HepG2 (cell line): ENCODE data around the gene FGGY. TPM values are rescaled to one million over a fixed set of nuclear protein-coding genes. Genes with fewer than 3 reads are reported as not detected.

Experiments
- ARID2 ChIP-seq: sonication (generic); formaldehyde crosslinking; IDR thresholded peaks from 2 replicates; pipeline ENCODE4 v1.8.1; 2022; ENCODE audit warnings: mild to moderate bottlenecking, missing genetic modification reagents, borderline replicate concordance
- CEBPB ChIP-seq: IDR thresholded peaks from 2 replicates; pipeline ENCODE4 v1.6.1; 2011; ENCODE audit warnings: low read depth, low read length, improper control_type of control experiment, borderline replicate concordance
- CREB1 ChIP-seq, 2 experiments: fragments of 450-650 bp in 1 of 2; IDR thresholded peaks; 2 replicates each; pipeline ENCODE4 v1.6.1; 2016 to 2017; ENCODE audit warnings: control low read depth in 1 of 2, mild to moderate bottlenecking in 1 of 2, missing compliant biosample characterization in 1 of 2, missing genetic modification characterization in 1 of 2
- GATAD1 ChIP-seq: IDR thresholded peaks from 2 replicates; pipeline ENCODE4 v1.6.1; 2016; ENCODE audit warnings: missing genetic modification reagents, missing compliant biosample characterization
- KAT2B ChIP-seq: fragments of 150-350 bp; IDR thresholded peaks from 2 replicates; pipeline ENCODE4 v1.6.1; 2014; ENCODE audit warnings: low read depth, low read length, borderline replicate concordance
- MED8 ChIP-seq: sonication (generic); formaldehyde crosslinking; IDR thresholded peaks from 2 replicates; pipeline ENCODE4 v1.8.1; 2023; ENCODE audit warnings: mild to moderate bottlenecking, missing genetic modification reagents; ENCODE audit not compliant: insufficient replicate concordance
- XBP1 ChIP-seq: sonication (generic); formaldehyde crosslinking; IDR thresholded peaks from 2 replicates; pipeline ENCODE4 v1.5.0; 2020; ENCODE audit warnings: missing genetic modification reagents
- ZFP82 ChIP-seq: sonication (generic); formaldehyde crosslinking; IDR thresholded peaks from 2 replicates; pipeline ENCODE4 v1.5.1; 2020; ENCODE audit warnings: mild to moderate bottlenecking, missing genetic modification reagents, borderline replicate concordance
- ZNF460 ChIP-seq: sonication (generic); formaldehyde crosslinking; IDR thresholded peaks from 2 replicates; pipeline ENCODE4 v1.5.1; 2020; ENCODE audit warnings: missing genetic modification reagents, mild to moderate bottlenecking, borderline replicate concordance
- ZNF619 ChIP-seq: sonication (generic); formaldehyde crosslinking; IDR thresholded peaks from 2 replicates; pipeline ENCODE4 v1.4.0; 2020; ENCODE audit warnings: mild to moderate bottlenecking, missing genetic modification reagents
- ZNF850 ChIP-seq: sonication (generic); formaldehyde crosslinking; conservative IDR thresholded peaks from 2 replicates; pipeline ENCODE4 v1.9.0; 2021; ENCODE audit warnings: mild to moderate bottlenecking, missing genetic modification reagents
- ZSCAN20 ChIP-seq: sonication (generic); formaldehyde crosslinking; IDR thresholded peaks from 2 replicates; pipeline ENCODE4 v1.4.0; 2020; ENCODE audit warnings: missing genetic modification reagents, mild to moderate bottlenecking, borderline replicate concordance
- polyA plus RNA-seq, 8 experiments: library from polyadenylated mRNA; depleted of rRNA in 3 of 8; stranded (reverse) in 7 of 8; unstranded in 1 of 8; fragments of >200 nt; fragmentation: Illumina TruSeq in 4 of 8; extraction: Trizol in 4 of 8; gene quantifications; 2 replicates each; pipeline versions ENCODE4 v1.2.1 to v1.2.3, GENCODE V29; 2011 to 2016; ENCODE audit warnings: low read depth in 4 of 8, missing spikeins in 1 of 8, mixed read lengths in 1 of 8; ENCODE audit not compliant: insufficient read depth in 1 of 8
- total RNA-seq, 5 experiments: library from RNA; depleted of rRNA; stranded (reverse); fragments of >200 nt; fragmentation: Illumina TruSeq; extraction: Trizol; gene quantifications; 2 replicates each; pipeline ENCODE4 v1.2.3, GENCODE V29; 2016; ENCODE audit warnings: low read depth in 1 of 5
- TF ChIP-seq, protein P1 (sequence below): sonication (generic); formaldehyde crosslinking; IDR thresholded peaks from 2 replicates; pipeline ENCODE4 v1.9.0; 2022; ENCODE audit warnings: missing genetic modification reagents, mild to moderate bottlenecking, borderline replicate concordance
- TF ChIP-seq, protein P2 (sequence below), 2 experiments: sonication (generic) in 1 of 2; formaldehyde crosslinking in 1 of 2; IDR thresholded peaks; 2 replicates each; pipeline versions ENCODE4 v1.4.0 to v1.6.1; 2018 to 2020; ENCODE audit warnings: missing genetic modification reagents in 2 of 2, borderline replicate concordance in 1 of 2, low read depth in 1 of 2, mild to moderate bottlenecking in 1 of 2, missing biosample characterization in 1 of 2
- TF ChIP-seq, protein P3 (sequence below): sonication (generic); formaldehyde crosslinking; IDR thresholded peaks from 2 replicates; pipeline ENCODE4 v1.9.0; 2021; ENCODE audit warnings: missing genetic modification reagents, borderline replicate concordance
- TF ChIP-seq, protein P4 (sequence below): sonication (generic); formaldehyde crosslinking; IDR thresholded peaks from 2 replicates; pipeline ENCODE4 v1.4.0; 2020; ENCODE audit warnings: mild to moderate bottlenecking, missing genetic modification reagents

FGGY gene
- total and polyA plus RNA-seq, 2 of the 13 experiments (the other 11 are each of a cell fraction or from before 2014, with no cell fraction given) = 15.7 to 27.5 TPM

- TF ChIP-seq, protein P1, sequence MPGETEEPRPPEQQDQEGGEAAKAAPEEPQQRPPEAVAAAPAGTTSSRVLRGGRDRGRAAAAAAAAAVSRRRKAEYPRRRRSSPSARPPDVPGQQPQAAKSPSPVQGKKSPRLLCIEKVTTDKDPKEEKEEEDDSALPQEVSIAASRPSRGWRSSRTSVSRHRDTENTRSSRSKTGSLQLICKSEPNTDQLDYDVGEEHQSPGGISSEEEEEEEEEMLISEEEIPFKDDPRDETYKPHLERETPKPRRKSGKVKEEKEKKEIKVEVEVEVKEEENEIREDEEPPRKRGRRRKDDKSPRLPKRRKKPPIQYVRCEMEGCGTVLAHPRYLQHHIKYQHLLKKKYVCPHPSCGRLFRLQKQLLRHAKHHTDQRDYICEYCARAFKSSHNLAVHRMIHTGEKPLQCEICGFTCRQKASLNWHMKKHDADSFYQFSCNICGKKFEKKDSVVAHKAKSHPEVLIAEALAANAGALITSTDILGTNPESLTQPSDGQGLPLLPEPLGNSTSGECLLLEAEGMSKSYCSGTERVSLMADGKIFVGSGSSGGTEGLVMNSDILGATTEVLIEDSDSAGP (CRISPR knock-in tag) = peak; percentile 32; the same call in 1 of the 2 replicates
- TF ChIP-seq KAT2B (no peak), ZNF619 (no peak), MED8 (CRISPR knock-in tag) (no peak), ARID2 (no peak), ZSCAN20 (no peak), ZNF850 (CRISPR knock-in tag) (no peak), ZFP82 (CRISPR knock-in tag) (no peak; the same call in 1 of the 2 replicates), CEBPB (peak; percentile 78; the same call in 1 of the 2 replicates), GATAD1 (CRISPR knock-in tag) (no peak; the same call in 1 of the 2 replicates), CREB1 (IDR thresholded peaks at IDR 0.05) (no peak), CREB1 (CRISPR knock-in tag; IDR thresholded peaks at IDR 0.05) (peak; percentile 81), ZNF460 (CRISPR knock-in tag) (peak; percentile 24; the same call in 1 of the 2 replicates), XBP1 (no peak)
- TF ChIP-seq, protein P2, sequence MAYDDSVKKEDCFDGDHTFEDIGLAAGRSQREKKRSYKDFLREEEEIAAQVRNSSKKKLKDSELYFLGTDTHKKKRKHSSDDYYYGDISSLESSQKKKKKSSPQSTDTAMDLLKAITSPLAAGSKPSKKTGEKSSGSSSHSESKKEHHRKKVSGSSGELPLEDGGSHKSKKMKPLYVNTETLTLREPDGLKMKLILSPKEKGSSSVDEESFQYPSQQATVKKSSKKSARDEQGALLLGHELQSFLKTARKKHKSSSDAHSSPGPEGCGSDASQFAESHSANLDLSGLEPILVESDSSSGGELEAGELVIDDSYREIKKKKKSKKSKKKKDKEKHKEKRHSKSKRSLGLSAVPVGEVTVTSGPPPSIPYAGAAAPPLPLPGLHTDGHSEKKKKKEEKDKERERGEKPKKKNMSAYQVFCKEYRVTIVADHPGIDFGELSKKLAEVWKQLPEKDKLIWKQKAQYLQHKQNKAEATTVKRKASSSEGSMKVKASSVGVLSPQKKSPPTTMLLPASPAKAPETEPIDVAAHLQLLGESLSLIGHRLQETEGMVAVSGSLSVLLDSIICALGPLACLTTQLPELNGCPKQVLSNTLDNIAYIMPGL (CRISPR knock-in tag; IDR thresholded peaks at IDR 0.05; ENCODE audit: borderline replicate concordance in 1 of 2, low read depth in 1 of 2) = 0 out of 4 replicates have a peak, but pooled peaks of 1 of the 2 experiments have one; percentile 38
- TF ChIP-seq, protein P3, sequence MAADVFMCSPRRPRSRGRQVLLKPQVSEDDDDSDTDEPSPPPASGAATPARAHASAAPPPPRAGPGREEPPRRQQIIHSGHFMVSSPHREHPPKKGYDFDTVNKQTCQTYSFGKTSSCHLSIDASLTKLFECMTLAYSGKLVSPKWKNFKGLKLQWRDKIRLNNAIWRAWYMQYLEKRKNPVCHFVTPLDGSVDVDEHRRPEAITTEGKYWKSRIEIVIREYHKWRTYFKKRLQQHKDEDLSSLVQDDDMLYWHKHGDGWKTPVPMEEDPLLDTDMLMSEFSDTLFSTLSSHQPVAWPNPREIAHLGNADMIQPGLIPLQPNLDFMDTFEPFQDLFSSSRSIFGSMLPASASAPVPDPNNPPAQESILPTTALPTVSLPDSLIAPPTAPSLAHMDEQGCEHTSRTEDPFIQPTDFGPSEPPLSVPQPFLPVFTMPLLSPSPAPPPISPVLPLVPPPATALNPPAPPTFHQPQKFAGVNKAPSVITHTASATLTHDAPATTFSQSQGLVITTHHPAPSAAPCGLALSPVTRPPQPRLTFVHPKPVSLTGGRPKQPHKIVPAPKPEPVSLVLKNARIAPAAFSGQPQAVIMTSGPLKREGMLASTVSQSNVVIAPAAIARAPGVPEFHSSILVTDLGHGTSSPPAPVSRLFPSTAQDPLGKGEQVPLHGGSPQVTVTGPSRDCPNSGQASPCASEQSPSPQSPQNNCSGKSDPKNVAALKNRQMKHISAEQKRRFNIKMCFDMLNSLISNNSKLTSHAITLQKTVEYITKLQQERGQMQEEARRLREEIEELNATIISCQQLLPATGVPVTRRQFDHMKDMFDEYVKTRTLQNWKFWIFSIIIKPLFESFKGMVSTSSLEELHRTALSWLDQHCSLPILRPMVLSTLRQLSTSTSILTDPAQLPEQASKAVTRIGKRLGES (CRISPR knock-in tag) = no peak
- TF ChIP-seq, protein P4, sequence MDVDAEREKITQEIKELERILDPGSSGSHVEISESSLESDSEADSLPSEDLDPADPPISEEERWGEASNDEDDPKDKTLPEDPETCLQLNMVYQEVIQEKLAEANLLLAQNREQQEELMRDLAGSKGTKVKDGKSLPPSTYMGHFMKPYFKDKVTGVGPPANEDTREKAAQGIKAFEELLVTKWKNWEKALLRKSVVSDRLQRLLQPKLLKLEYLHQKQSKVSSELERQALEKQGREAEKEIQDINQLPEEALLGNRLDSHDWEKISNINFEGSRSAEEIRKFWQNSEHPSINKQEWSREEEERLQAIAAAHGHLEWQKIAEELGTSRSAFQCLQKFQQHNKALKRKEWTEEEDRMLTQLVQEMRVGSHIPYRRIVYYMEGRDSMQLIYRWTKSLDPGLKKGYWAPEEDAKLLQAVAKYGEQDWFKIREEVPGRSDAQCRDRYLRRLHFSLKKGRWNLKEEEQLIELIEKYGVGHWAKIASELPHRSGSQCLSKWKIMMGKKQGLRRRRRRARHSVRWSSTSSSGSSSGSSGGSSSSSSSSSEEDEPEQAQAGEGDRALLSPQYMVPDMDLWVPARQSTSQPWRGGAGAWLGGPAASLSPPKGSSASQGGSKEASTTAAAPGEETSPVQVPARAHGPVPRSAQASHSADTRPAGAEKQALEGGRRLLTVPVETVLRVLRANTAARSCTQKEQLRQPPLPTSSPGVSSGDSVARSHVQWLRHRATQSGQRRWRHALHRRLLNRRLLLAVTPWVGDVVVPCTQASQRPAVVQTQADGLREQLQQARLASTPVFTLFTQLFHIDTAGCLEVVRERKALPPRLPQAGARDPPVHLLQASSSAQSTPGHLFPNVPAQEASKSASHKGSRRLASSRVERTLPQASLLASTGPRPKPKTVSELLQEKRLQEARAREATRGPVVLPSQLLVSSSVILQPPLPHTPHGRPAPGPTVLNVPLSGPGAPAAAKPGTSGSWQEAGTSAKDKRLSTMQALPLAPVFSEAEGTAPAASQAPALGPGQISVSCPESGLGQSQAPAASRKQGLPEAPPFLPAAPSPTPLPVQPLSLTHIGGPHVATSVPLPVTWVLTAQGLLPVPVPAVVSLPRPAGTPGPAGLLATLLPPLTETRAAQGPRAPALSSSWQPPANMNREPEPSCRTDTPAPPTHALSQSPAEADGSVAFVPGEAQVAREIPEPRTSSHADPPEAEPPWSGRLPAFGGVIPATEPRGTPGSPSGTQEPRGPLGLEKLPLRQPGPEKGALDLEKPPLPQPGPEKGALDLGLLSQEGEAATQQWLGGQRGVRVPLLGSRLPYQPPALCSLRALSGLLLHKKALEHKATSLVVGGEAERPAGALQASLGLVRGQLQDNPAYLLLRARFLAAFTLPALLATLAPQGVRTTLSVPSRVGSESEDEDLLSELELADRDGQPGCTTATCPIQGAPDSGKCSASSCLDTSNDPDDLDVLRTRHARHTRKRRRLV = no peak
Measured at GRCh38 chr1:59730759-59731478, 434.0 kb downstream of the FGGY start (continued).
